Astrocyte of the cerebellum (primary cell): ENCODE data around the gene SEC24B.

ENCODE experiments used
- DNase-seq: peaks from one replicate; pipeline ENCODE4 v3.0.0-alpha.2; 2011; ENCODE audit warnings: low read depth
- H3K4me3 ChIP-seq: 2 replicates; pipeline ENCODE4 v1.5.1; 2011; ENCODE audit warnings: mild to moderate bottlenecking, low read depth, low read length, moderate library complexity
- in situ Hi-C: cut with HindIII; loops from 2 replicates; pipeline ENCODE4 v1.10.0; 2017; ENCODE audit warnings: low sequenced_read_pairs
- TF ChIP-seq, protein P1 (sequence below): IDR thresholded peaks from 2 replicates; pipeline ENCODE4 v1.5.1; 2012; ENCODE audit warnings: low read length, low read depth, moderate library complexity, mild to moderate bottlenecking; ENCODE audit errors: missing control alignments

Gene SEC24B

DNA sequence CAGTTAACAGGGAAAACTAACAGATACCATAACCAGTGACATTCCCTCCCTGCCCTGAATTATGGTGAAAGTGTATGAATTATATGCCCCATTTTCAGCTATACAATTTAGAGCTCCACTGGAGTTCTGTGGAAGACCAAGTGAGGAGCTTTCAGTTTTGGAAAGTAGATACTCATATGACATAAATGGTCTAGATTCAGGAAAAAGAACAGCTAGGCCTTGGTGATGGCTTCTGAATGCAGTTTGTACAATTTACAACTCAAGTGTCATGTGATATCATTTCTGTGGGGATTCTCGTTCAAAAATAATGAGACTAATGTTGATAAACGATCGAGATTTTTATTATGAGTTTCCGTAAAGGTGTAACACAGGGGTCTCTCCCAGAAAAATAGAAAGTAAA, 8.2 kb upstream of the SEC24B start:
- in situ Hi-C loops = no loop called here

DNA sequence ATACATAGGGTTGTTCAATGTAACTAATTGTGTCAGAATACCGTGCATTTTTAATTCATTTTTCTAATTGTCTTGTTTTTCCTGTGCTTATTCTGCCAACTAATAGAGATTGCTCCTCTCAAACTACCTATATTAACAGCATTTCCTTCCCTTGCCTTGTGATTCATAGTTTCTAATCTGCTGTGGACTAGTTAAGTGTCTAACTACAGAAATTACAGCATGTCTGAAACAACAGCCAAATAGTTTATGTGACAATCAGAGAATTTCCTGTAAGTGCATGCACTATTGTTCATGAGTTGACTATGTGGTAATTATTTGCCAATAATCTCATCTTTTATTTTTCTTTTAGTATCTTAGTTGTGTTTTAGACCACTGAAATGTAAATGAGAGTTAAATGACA, 4.1 kb upstream of the SEC24B start:
- TF ChIP-seq, protein P1, sequence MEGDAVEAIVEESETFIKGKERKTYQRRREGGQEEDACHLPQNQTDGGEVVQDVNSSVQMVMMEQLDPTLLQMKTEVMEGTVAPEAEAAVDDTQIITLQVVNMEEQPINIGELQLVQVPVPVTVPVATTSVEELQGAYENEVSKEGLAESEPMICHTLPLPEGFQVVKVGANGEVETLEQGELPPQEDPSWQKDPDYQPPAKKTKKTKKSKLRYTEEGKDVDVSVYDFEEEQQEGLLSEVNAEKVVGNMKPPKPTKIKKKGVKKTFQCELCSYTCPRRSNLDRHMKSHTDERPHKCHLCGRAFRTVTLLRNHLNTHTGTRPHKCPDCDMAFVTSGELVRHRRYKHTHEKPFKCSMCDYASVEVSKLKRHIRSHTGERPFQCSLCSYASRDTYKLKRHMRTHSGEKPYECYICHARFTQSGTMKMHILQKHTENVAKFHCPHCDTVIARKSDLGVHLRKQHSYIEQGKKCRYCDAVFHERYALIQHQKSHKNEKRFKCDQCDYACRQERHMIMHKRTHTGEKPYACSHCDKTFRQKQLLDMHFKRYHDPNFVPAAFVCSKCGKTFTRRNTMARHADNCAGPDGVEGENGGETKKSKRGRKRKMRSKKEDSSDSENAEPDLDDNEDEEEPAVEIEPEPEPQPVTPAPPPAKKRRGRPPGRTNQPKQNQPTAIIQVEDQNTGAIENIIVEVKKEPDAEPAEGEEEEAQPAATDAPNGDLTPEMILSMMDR = no peak
- H3K4me3 ChIP-seq = no peak overlapping the region
- in situ Hi-C loops = no loop called here
- DNase-seq = no peak

More for the DNA sequence above, 8.2 kb upstream of the SEC24B start:
- DNase-seq = no peak
- H3K4me3 ChIP-seq = no peak overlapping the region
- TF ChIP-seq, protein P1 = no peak

DNA sequence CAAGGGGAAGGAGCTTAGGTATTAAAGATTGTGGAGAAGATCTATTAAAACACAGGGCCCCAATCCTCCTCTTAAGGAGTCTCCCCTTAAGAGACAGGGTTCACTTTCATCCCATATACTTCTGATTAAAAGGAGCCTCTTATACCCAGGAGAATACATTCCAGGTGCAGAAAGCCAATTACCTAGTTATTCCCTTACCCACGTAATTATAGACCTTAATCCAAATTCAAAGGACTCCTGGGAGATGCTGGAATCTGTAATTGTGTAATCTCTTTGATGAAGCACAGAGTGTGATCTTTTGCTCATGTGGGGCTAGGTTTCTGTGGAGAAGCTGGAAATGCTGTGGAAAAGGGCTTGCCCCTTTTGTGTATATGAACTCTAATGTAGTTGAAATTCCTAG, 1.4 kb upstream of the SEC24B start:
- TF ChIP-seq, protein P1 = no peak
- in situ Hi-C loops = no loop called here
- DNase-seq = no peak
- no peak overlapping the region for H3K4me3 ChIP-seq

DNA sequence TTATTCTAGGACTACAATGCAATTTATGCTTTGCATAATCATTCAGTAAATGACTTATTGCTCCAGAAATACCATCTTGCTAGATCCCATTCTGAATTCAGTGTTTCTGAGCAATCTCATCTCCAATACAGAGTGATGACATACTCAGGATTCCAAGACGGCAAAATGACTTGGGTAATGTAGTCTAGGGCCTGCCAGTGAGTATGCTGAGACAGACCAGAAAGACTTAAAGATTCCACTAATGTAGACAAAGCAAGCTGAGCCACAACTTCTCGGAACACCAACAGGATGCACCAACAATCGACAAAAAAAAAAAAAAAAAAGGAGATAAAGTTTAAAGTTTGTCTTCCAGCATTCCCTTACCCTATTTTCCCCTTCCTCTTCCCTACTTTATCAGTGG, 919 bp upstream of the SEC24B start:
- peak overlapping the region; percentile 75 for H3K4me3 ChIP-seq
- TF ChIP-seq, protein P1 = no peak
- DNase-seq = peak; percentile 15
- in situ Hi-C loops = no loop called here

DNA sequence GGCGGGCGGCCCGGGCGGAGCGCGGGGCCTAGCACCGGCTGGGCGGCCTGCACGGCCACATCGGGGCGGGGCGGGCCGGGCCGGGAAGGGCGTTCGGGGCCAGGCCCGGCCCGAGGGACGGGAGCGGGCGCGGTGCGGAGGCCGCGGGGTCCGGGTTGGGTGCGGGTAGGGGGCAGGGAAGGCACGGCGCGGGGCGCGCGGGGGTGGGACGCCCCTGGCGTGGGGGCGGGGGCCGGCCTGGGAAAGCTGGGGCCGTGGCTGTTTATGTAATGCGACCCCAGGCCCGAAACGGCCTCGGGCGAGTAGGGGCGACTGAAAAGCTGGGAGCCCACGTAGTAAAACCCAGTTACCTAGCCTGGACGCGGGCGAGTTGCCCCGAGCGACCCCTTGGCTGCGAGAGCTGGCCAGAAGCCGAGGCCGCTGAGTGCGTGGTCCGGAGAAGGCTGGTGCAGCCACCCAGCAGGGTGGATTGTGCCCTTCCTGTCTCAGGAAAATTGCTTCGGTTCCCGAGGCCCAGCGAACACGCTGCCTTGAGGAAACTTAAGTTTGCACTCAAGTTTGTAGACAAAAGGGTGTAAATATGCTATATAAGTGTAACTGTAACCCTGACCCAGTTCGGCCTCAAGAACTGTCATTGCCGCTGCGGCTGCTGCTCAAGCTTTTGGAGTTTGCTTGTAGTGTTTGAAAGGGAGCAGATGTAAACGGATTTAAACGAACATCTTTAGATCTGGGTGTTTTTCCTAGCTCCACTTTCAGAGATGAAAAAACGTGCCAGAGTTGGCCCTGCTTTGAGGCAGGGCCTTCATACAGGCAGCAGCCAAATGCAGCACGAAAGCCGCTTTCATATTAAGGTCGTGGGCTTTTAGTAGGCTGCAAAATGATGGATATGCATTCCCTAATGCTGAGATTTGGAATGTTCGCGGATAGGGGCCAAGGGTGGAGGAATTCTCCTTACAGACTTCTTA, 674 bp downstream of the SEC24B start:
- peak overlapping the region; percentile 75 for H3K4me3 ChIP-seq
- TF ChIP-seq, protein P1 = no peak
- in situ Hi-C loops = no loop called here
- DNase-seq = no peak

DNA sequence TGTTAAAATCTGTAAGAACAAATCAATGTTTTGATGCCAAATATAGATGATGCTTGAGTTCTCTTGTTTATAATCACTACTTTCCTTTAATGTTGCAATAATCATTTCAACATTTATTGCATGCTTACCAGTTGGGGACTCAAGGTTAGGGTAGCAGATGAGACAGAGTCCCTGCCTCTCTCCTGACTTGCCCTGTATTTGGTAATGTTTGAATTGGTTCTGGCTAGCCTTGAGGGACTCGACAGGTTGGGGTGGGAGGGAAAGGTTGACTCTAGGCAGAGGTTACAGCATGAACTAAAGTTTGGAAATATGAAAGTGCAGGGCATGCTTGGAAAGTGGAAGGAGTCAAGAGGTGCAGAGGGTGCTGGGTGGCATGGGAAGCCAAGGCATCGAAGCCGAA, 2.0 kb downstream of the SEC24B start:
- peak overlapping the region; percentile 13 for H3K4me3 ChIP-seq
- in situ Hi-C loops = loop anchor here (5.0 kb wide), 1 partner anchor 57 kb away; no protein-coding TSS in a partner anchor
- TF ChIP-seq, protein P1 = no peak
- no peak for DNase-seq
